Measurements from ENCODE around the gene KCNQ1.

DNA sequence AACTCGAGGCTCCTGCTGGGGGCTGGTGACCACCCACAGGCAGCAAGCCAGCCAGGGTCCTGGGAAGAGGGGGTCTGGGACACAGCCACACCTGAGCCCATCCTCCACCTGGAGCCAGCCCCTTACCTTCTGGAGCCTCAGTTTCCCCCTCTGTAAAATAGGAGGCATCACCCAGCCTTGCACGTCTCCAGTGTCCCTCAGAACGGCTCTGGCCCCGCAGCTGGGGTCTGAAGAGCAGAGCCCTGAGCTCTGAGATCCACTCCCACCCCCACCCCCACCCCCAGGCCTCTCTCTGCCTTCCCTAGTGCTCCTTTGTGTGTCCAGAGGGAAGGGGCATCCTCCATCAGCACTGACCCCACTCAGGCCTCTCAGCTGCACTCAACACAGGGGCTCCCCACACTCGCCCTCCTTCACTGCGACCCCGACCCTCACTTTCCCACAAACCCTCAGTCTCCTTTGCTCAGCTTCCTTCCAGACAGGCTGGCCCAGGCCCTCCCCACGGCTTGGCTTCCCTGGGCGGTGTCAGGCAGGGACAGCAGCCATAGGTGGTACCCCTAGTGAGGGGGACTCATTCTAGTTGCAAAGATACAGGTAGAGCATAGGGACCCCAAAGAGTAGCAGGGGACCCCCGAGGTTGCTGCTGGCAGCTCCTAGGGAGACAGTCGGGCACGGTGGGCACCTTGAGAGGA, 288.3 kb downstream of the KCNQ1 start:
- TF ChIP-seq POLR2A (IDR thresholded peaks at IDR 0.05; ENCODE audit: low read depth, low read length) = no peak
- TF ChIP-seq, protein P1, sequence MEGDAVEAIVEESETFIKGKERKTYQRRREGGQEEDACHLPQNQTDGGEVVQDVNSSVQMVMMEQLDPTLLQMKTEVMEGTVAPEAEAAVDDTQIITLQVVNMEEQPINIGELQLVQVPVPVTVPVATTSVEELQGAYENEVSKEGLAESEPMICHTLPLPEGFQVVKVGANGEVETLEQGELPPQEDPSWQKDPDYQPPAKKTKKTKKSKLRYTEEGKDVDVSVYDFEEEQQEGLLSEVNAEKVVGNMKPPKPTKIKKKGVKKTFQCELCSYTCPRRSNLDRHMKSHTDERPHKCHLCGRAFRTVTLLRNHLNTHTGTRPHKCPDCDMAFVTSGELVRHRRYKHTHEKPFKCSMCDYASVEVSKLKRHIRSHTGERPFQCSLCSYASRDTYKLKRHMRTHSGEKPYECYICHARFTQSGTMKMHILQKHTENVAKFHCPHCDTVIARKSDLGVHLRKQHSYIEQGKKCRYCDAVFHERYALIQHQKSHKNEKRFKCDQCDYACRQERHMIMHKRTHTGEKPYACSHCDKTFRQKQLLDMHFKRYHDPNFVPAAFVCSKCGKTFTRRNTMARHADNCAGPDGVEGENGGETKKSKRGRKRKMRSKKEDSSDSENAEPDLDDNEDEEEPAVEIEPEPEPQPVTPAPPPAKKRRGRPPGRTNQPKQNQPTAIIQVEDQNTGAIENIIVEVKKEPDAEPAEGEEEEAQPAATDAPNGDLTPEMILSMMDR (IDR thresholded peaks at IDR 0.05; ENCODE audit: extremely low read depth in 1 of 2, insufficient read depth in 1 of 2, low read depth in 1 of 2, low read length in 2 of 2) = no peak
- no peak for TF ChIP-seq GATA2 (IDR thresholded peaks at IDR 0.05; ENCODE audit: insufficient read depth, insufficient read length, low read depth, low read length)
- no peak for TF ChIP-seq POLR2AphosphoS5 (IDR thresholded peaks at IDR 0.05; ENCODE audit: insufficient read depth, low read depth, low read length)
- TF ChIP-seq MYC (IDR thresholded peaks at IDR 0.05; ENCODE audit: low read depth, low read length) = no peak
- no peak for TF ChIP-seq EZH2 (IDR thresholded peaks at IDR 0.05; ENCODE audit: borderline replicate concordance, low read depth, low read length, severe bottlenecking)
- TF ChIP-seq, protein P2, sequence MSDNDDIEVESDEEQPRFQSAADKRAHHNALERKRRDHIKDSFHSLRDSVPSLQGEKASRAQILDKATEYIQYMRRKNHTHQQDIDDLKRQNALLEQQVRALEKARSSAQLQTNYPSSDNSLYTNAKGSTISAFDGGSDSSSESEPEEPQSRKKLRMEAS (IDR thresholded peaks at IDR 0.05; ENCODE audit: insufficient read depth, insufficient read length) = no peak
- no peak for TF ChIP-seq FOS (IDR thresholded peaks at IDR 0.05; ENCODE audit: borderline replicate concordance, insufficient read depth, low read length)
- TF ChIP-seq JUN (IDR thresholded peaks at IDR 0.05; ENCODE audit: borderline replicate concordance, insufficient read depth, insufficient read length, low read depth) = no peak
